Ishikawa (cell line): Measurements from ENCODE around the gene PSMA2.

Experiments used
- CEBPB ChIP-seq: IDR thresholded peaks from 2 replicates; pipeline ENCODE4 v1.6.1; 2012
- EGR1 ChIP-seq: IDR thresholded peaks from 2 replicates; pipeline ENCODE4 v1.6.1; 2012
- FOXM1 ChIP-seq: IDR thresholded peaks from 2 replicates; pipeline ENCODE4 v1.6.1; 2012; ENCODE audit warnings: low read depth, borderline replicate concordance
- MAX ChIP-seq: IDR thresholded peaks from 2 replicates; pipeline ENCODE4 v1.6.1; 2012
- NFIC ChIP-seq: IDR thresholded peaks from 2 replicates; pipeline ENCODE4 v1.6.1; 2012
- REST ChIP-seq: IDR thresholded peaks from 2 replicates; pipeline ENCODE4 v1.6.1; 2012; ENCODE audit warnings: low read depth, mild to moderate bottlenecking
- TAF1 ChIP-seq: IDR thresholded peaks from 2 replicates; pipeline ENCODE4 v1.6.1; 2012; ENCODE audit warnings: low read depth, mild to moderate bottlenecking
- TCF12 ChIP-seq: IDR thresholded peaks from 2 replicates; pipeline ENCODE4 v1.6.1; 2012; ENCODE audit warnings: low read depth
- USF1 ChIP-seq: IDR thresholded peaks from 2 replicates; pipeline ENCODE4 v1.6.1; 2012
- YY1 ChIP-seq: IDR thresholded peaks from 2 replicates; pipeline ENCODE4 v1.6.1; 2012; ENCODE audit warnings: low read depth

- TF ChIP-seq TCF12 (no peak), YY1 (no peak), TAF1 (no peak), REST (no peak), EGR1 (no peak), USF1 (no peak), MAX (no peak), FOXM1 (no peak), CEBPB (no peak), NFIC (no peak)
These were observed 38.4 kb downstream of the PSMA2 start for GRCh38 chr7:42893346-42894240.
